ENCODE measurements around the gene HNRNPH1.

Gene HNRNPH1

DNA sequence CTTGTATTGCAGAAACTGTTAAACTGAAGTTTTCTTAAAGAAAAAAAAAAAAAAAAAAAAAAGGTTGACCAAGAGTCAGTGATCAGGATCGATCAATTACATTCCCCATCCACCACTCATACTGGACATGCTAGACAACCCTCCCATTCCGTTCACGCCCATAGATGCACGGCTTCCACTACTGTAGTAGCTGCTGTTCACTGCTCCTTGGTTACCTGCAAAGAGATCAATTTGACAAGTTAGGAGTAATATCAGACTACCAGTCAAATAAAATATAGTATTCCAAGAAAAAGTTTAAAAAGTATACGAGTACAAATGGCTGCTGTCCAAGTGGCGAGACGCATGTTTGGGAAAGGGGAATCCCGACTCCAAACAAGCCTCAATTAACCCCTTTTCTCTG is 8.7 kb downstream of the HNRNPH1 start:
- TF ChIP-seq, protein P1, sequence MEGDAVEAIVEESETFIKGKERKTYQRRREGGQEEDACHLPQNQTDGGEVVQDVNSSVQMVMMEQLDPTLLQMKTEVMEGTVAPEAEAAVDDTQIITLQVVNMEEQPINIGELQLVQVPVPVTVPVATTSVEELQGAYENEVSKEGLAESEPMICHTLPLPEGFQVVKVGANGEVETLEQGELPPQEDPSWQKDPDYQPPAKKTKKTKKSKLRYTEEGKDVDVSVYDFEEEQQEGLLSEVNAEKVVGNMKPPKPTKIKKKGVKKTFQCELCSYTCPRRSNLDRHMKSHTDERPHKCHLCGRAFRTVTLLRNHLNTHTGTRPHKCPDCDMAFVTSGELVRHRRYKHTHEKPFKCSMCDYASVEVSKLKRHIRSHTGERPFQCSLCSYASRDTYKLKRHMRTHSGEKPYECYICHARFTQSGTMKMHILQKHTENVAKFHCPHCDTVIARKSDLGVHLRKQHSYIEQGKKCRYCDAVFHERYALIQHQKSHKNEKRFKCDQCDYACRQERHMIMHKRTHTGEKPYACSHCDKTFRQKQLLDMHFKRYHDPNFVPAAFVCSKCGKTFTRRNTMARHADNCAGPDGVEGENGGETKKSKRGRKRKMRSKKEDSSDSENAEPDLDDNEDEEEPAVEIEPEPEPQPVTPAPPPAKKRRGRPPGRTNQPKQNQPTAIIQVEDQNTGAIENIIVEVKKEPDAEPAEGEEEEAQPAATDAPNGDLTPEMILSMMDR (IDR thresholded peaks at IDR 0.05; ENCODE audit: borderline replicate concordance, control extremely low read depth, extremely low read depth, insufficient read depth, missing control alignments), result no peak
- in situ Hi-C loops (cut with MboI; ENCODE audit: low sequenced_read_pairs, unreplicated experiment), result no loop called here
- no peak for DNase-seq (ENCODE audit: low spot score)

DNA sequence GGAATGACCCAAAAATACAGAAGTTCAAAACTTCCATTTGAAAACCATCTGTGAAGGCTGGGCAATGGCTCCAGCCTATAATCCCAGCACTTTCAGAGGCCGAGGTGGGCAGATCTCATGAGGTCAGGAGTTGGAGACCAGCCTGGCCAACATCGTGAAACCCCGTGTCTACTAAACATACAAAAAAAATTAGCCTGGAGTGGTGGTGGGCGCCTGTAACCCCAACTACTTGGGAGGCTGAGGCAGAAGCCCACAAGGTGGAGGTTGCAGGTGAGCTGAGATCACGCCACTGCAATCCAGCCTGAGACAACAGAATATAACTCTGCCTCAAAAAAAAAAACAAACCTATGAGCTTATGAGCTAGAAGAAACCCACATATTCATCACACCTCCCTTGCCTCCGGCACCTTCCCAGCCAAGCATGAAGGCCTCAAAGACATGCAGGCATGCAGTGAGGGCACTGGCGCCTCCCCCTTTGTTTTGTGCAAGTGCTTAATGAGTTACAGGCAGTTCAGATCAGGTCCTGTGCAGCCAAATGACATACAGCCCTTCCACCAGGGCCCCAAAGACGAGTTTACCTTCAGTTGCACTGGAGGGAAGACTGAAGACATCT is 9.9 kb downstream of the HNRNPH1 start:
- TF ChIP-seq, protein P1 (IDR thresholded peaks at IDR 0.05; ENCODE audit: borderline replicate concordance, control extremely low read depth, extremely low read depth, insufficient read depth, missing control alignments), result no peak
- in situ Hi-C loops (cut with MboI; ENCODE audit: low sequenced_read_pairs, unreplicated experiment), result no loop called here
- DNase-seq (ENCODE audit: low spot score), result no peak

DNA sequence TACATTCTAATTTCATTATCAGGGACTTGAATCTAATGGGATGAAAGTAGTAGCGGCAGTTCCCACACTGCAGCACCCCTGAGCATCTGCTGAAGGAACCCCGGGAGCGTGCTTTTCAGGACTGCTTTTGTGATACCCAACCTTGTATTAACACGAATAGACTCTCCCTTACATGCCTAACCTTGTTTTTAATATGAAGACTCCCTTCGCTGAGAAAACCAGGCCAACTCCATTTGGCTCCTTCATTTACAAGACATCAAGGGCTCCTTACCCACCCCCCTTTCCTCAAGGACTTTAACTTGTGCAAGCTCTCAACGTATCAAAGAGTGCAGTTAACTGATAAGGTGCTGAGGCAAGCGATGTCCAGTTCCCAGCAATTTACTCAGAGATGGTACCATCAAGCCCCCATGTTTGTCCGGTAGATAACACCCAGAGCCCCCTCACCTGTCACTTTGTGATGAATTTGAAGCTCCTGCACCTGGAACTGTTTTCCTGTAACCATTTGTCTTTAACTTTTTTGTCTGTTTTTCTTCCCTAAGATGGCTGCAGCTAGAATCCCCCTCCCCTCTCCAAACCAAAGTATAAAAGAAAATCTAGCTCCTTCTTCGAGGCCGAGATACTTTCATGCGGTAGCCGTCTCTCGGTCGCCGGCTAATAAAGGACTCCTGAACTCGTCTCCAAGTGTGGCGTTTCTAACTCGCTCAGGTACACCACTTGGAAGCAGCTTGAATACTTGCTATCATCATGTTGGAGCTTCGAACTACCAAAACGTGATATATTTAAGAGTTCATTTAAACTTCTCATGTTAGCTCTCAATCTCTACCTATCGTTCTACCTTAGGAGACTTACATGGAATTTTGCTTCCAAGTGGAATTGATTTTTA is 10.7 kb downstream of the HNRNPH1 start:
- in situ Hi-C loops (cut with MboI; ENCODE audit: low sequenced_read_pairs, unreplicated experiment), result no loop called here
- no peak for DNase-seq (ENCODE audit: low spot score)

DNA sequence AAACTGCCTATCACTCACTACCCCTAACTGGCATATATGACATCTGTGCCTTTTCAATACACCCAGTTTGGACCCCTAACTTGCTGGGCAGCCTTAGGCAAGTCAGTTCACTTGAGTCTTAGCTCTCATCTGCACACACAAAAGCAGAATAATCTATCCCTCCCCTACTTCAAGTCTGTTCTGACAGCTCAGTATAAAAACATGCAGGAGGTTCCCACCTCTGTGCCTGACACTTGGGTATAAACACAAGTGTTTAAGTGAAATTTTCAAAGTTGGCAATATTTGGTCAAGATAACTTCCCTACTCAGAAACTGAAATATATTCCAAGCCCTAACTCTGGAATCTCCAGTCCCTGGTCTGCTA is 12.6 kb downstream of the HNRNPH1 start:
- TF ChIP-seq, protein P1 (IDR thresholded peaks at IDR 0.05; ENCODE audit: borderline replicate concordance, control extremely low read depth, extremely low read depth, insufficient read depth, missing control alignments), result no peak
- in situ Hi-C loops (cut with MboI; ENCODE audit: low sequenced_read_pairs, unreplicated experiment), result no loop called here
- no peak for DNase-seq (ENCODE audit: low spot score)

More for the DNA sequence above, 10.7 kb downstream of the HNRNPH1 start:
- TF ChIP-seq, protein P1 (IDR thresholded peaks at IDR 0.05; ENCODE audit: borderline replicate concordance, control extremely low read depth, extremely low read depth, insufficient read depth, missing control alignments), result no peak

DNA sequence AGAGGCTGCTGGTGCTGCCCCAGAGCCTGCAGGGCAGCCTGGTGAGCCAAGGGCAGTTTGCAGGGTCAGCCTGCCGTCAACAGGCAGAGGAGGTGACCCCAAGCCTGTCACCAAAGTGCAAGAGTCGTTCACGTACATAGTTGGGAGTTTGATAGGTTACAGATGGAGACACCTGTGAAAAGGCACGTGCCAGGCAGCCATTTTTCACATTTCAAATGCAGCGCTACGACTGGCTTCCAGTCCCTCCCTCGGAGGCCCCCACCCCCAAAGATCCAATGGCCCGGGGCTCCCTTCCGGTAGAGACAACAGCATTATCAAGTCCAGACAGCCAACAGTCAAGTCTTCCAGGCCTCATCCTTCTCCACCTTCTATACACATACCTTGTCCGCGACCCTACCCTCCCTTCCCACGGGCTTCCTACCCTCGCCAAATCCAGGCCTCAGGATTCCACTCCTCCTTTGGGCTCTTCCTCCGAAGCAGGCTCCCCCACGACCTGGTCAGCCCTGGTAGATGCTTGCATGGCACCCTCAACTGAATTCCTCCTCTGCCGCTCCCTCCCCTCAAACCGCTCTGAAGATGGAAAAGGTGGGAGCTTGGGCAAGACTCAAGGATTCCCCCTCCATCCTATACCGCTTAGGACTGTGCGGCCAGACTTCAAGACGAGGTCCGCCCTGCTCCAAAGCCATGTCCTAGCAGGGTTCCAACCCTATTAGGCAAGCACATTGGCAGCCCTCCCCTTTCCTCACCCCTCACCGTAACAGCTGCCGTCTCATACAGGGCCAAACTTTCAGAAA is 13.2 kb downstream of the HNRNPH1 start:
- TF ChIP-seq, protein P1 (IDR thresholded peaks at IDR 0.05; ENCODE audit: borderline replicate concordance, control extremely low read depth, extremely low read depth, insufficient read depth, missing control alignments), result no peak
- in situ Hi-C loops (cut with MboI; ENCODE audit: low sequenced_read_pairs, unreplicated experiment), result no loop called here
- DNase-seq (ENCODE audit: low spot score), result no peak

DNA sequence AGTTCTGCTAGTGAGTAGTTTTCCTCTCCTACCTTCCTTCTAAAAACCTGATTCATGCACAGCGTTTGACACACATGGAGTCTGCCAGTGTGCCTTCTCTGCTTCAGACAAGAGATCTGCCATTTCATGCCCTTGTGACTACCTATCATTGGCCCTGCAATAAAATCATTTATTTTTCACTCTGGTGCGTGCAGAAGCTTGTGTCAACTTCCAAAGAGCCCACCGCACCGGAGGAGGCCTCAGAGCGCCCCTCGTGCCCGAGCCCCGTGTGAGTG is 13.7 kb downstream of the HNRNPH1 start:
- TF ChIP-seq, protein P1 (IDR thresholded peaks at IDR 0.05; ENCODE audit: borderline replicate concordance, control extremely low read depth, extremely low read depth, insufficient read depth, missing control alignments), result no peak
- DNase-seq (ENCODE audit: low spot score), result no peak
- in situ Hi-C loops (cut with MboI; ENCODE audit: low sequenced_read_pairs, unreplicated experiment), result no loop called here
